Peyer's patch (tissue), 4 donors: ENCODE data around the gene CCR5AS.

Source experiments
- CTCF ChIP-seq, 6 experiments: fragments of 450-650 bp in 4 of 6; fragments of 200-600 bp in 2 of 6; sonication (generic) in 1 of 6; IDR thresholded peaks; one replicate each; pipeline ENCODE4 v1.5.1; 2017 to 2019; ENCODE audit warnings: antibody characterized with exemption in 6 of 6, mild to moderate bottlenecking in 3 of 6, moderate library complexity in 1 of 6
- POLR2A ChIP-seq, 2 donors: fragments of 450-650 bp; IDR thresholded peaks; one replicate each; pipeline ENCODE4 v1.5.1; 2017; ENCODE audit warnings: antibody characterized with exemption in 2 of 2, mild to moderate bottlenecking in 2 of 2, moderate library complexity in 2 of 2

DNA sequence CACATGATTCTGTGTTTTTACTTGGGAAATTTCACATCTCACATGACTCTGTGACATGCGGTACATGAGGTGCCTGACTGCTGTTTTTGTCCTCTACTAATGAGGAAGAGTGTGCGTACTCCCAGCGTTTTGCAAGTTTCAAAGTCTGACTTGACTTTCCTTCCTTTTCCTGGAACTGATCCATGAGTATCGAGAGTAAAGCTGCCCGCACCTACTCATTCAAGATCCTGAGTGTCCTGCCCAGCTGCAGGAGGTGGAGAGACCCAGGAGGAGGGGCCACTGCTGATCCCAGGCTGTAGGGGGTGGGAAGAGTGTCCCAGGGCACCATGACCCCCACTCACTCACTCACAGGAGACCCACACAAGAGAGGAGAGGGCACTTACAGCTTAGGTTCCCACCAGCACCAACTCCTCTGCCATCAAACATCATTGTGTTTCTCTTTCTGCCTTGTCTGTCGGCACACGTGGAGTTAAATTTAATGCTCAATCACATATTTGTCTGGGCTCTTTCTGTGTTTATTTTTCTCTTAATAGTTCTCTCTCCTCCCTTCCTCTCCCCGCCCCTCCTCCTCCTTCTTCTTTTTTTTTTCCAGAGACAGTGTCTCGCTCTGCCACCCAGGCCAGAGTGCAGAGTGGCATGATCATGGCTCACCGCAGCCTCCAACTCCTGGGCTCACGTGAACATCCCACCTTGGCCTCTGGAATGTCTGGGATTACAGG lies 1.4 kb downstream of the CCR5AS start:
- TF ChIP-seq CTCF (IDR thresholded peaks at IDR 0.05), result no peak
- TF ChIP-seq POLR2A (IDR thresholded peaks at IDR 0.05), result peak; percentile 7 to 60
